Trophoblast cell (in vitro differentiated cells and primary cell): ENCODE data around the gene MPIG6B.

Source experiments
- DNase-seq, 2 donors: peaks; one replicate each; pipeline ENCODE4 v3.0.0-alpha.2; 2016
- H2AFZ ChIP-seq: 2 replicates; pipeline ENCODE4 v1.6.1; 2013; ENCODE audit warnings: low read length, moderate library complexity, mild to moderate bottlenecking; ENCODE audit not compliant: insufficient read depth, poor library complexity
- H2AK5ac ChIP-seq: 2 replicates; pipeline ENCODE4 v1.6.1; 2013; ENCODE audit warnings: mild to moderate bottlenecking, low read length
- H2BK120ac ChIP-seq: 2 replicates; pipeline ENCODE4 v1.6.1; 2013; ENCODE audit warnings: low read length, mild to moderate bottlenecking, moderate library complexity; ENCODE audit not compliant: insufficient read depth, poor library complexity
- H2BK12ac ChIP-seq: 2 replicates; pipeline ENCODE4 v1.6.1; 2013; ENCODE audit warnings: mild to moderate bottlenecking, low read length, moderate library complexity
- H2BK5ac ChIP-seq: 2 replicates; pipeline ENCODE4 v1.6.1; 2013; ENCODE audit warnings: low read length, low read depth, moderate library complexity, mild to moderate bottlenecking; ENCODE audit not compliant: poor library complexity
- H3K14ac ChIP-seq: 2 replicates; pipeline ENCODE4 v1.6.1; 2013; ENCODE audit warnings: mild to moderate bottlenecking, low read length
- H3K18ac ChIP-seq: 2 replicates; pipeline ENCODE4 v1.6.1; 2013; ENCODE audit warnings: mild to moderate bottlenecking, low read length
- H3K23ac ChIP-seq: 2 replicates; pipeline ENCODE4 v1.6.1; 2013; ENCODE audit warnings: low read length
- H3K27ac ChIP-seq: 2 replicates; pipeline ENCODE4 v1.5.1; 2013; ENCODE audit warnings: low read depth, mild to moderate bottlenecking, inconsistent platforms, low read length, moderate library complexity
- H3K27me3 ChIP-seq: 2 replicates; pipeline ENCODE4 v1.6.1; 2013; ENCODE audit warnings: inconsistent platforms, mild to moderate bottlenecking, low read length, moderate library complexity; ENCODE audit not compliant: insufficient read depth
- H3K36me3 ChIP-seq, 2 experiments: 1 replicate in 1 of 2; 2 replicates in 1 of 2; pipeline ENCODE4 v1.6.1; 2013; ENCODE audit warnings: low read length in 2 of 2, mild to moderate bottlenecking in 2 of 2, moderate library complexity in 1 of 2; ENCODE audit not compliant: insufficient read depth in 2 of 2, control insufficient read depth in 1 of 2
- H3K4ac ChIP-seq: 2 replicates; pipeline ENCODE4 v1.6.1; 2013; ENCODE audit warnings: low read depth, mild to moderate bottlenecking, low read length, moderate library complexity
- H3K4me1 ChIP-seq, 2 experiments: 1 replicate in 1 of 2; 2 replicates in 1 of 2; pipeline ENCODE4 v1.6.1; 2013; ENCODE audit warnings: low read length in 2 of 2, mild to moderate bottlenecking in 2 of 2, moderate library complexity in 1 of 2; ENCODE audit not compliant: insufficient read depth in 2 of 2, control insufficient read depth in 1 of 2
- H3K4me2 ChIP-seq: 2 replicates; pipeline ENCODE4 v1.6.1; 2013; ENCODE audit warnings: inconsistent platforms, mild to moderate bottlenecking, low read length, moderate library complexity
- H3K4me3 ChIP-seq: 2 replicates; pipeline ENCODE4 v1.5.1; 2013; ENCODE audit warnings: mild to moderate bottlenecking, low read depth, low read length, inconsistent platforms
- H3K79me1 ChIP-seq: one replicate; pipeline ENCODE4 v1.6.1; 2013; ENCODE audit warnings: low read length
- H3K79me2 ChIP-seq: 2 replicates; pipeline ENCODE4 v1.6.1; 2013; ENCODE audit warnings: low read length, mild to moderate bottlenecking; ENCODE audit not compliant: control insufficient read depth, insufficient read depth, poor library complexity
- H3K9ac ChIP-seq: 2 replicates; pipeline ENCODE4 v1.6.1; 2013; ENCODE audit warnings: mild to moderate bottlenecking, low read length
- H3K9me3 ChIP-seq: 2 replicates; pipeline ENCODE4 v1.6.1; 2013; ENCODE audit warnings: low read depth, mild to moderate bottlenecking, control low read depth, inconsistent platforms, low read length; ENCODE audit not compliant: insufficient read depth
- H4K12ac ChIP-seq: 2 replicates; pipeline ENCODE4 v1.6.1; 2013; ENCODE audit warnings: low read depth, mild to moderate bottlenecking, low read length, moderate library complexity
- H4K8ac ChIP-seq: 2 replicates; pipeline ENCODE4 v1.6.1; 2013; ENCODE audit warnings: low read depth, mild to moderate bottlenecking, low read length, moderate library complexity
- H4K91ac ChIP-seq: one replicate; pipeline ENCODE4 v1.6.1; 2013; ENCODE audit warnings: low read depth, mild to moderate bottlenecking, low read length, moderate library complexity
- WGBS: extraction: QIAGEN DNeasy Blood & Tissue Kit; methylation state at CpG from one replicate; pipeline ENCODE4 v1.1.7; 2013; ENCODE audit warnings: missing lambda C conversion rate; ENCODE audit not compliant: insufficient read length, insufficient coverage; ENCODE audit errors: extremely low coverage; 5-methylcytosine and 5-hydroxymethylcytosine counted together

MPIG6B gene

GRCh38 chr6:31720196-31720770 lies 2.9 kb upstream of the MPIG6B start:
- peak overlapping the region; percentile 3 for H3K27ac ChIP-seq
- H3K4me2 ChIP-seq: no peak overlapping the region
- no peak overlapping the region for H2BK5ac ChIP-seq
- H3K36me3 ChIP-seq: peaks cover 0 to 2% of the 10 kb centered on the region in 2 experiments
- H3K79me2 ChIP-seq: no peaks in the 10 kb centered on the region
- H2AK5ac ChIP-seq: no peak overlapping the region
- no peak overlapping the region for H3K9ac ChIP-seq
- H3K79me1 ChIP-seq: peaks cover 3% of the 10 kb centered on the region
- no CpG with 5 or more reads among the region's 5 CpGs for WGBS
- H2BK12ac ChIP-seq: no peak overlapping the region
- no peaks in the 10 kb centered on the region for H3K27me3 ChIP-seq
- DNase-seq: peak; percentile 95 to 97
- H2BK120ac ChIP-seq: no peak overlapping the region
- H4K8ac ChIP-seq: no peak overlapping the region
- no peak overlapping the region for H3K14ac ChIP-seq
- H3K9me3 ChIP-seq: no peaks in the 10 kb centered on the region
- no peak overlapping the region for H2AFZ ChIP-seq
- H3K4me3 ChIP-seq: no peak overlapping the region
- H4K91ac ChIP-seq: peak overlapping the region; percentile 3
- peaks cover 17 to 23% of the 10 kb centered on the region in 2 experiments for H3K4me1 ChIP-seq
- no peak overlapping the region for H3K18ac ChIP-seq
- no peak overlapping the region for H3K23ac ChIP-seq
- H3K4ac ChIP-seq: no peak overlapping the region
- H4K12ac ChIP-seq: no peak overlapping the region

GRCh38 chr6:31721351-31722020 lies 1.7 kb upstream of the MPIG6B start, which contains the start of gene LY6G6C:
LY6G6C (minus strand) TSS chr6:31721746; CDS start chr6:31721679, 67 bp downstream.
- Histone ChIP-seq H2BK12ac (no peak within 1 kb of the TSS), H3K79me1 (peaks cover 3% of the 10 kb centered on the region), H3K23ac (no peak within 1 kb of the TSS), H3K27ac (no peak within 1 kb of the TSS), H4K8ac (no peak within 1 kb of the TSS), H3K4me3 (no peak within 1 kb of the TSS), H3K4ac (no peak within 1 kb of the TSS), H2AFZ (no peak within 1 kb of the TSS), H3K9me3 (no peaks in the 10 kb centered on the region), H3K4me1 (peaks cover 17 to 23% of the 10 kb centered on the region in 2 experiments), H4K12ac (no peak within 1 kb of the TSS), H3K14ac (no peak within 1 kb of the TSS), H2BK120ac (no peak within 1 kb of the TSS), H4K91ac (peak within 1 kb of the TSS; percentile 16), H2AK5ac (no peak within 1 kb of the TSS), H3K18ac (no peak within 1 kb of the TSS), H3K79me2 (no peaks in the 10 kb centered on the region), H3K9ac (no peak within 1 kb of the TSS), H3K4me2 (no peak within 1 kb of the TSS), H2BK5ac (no peak within 1 kb of the TSS), H3K27me3 (no peaks in the 10 kb centered on the region), H3K36me3 (peaks cover 2 to 11% of the 10 kb centered on the region in 2 experiments)
- WGBS: no CpG with 5 or more reads among the region's 4 CpGs
- no peak for DNase-seq

DNA sequence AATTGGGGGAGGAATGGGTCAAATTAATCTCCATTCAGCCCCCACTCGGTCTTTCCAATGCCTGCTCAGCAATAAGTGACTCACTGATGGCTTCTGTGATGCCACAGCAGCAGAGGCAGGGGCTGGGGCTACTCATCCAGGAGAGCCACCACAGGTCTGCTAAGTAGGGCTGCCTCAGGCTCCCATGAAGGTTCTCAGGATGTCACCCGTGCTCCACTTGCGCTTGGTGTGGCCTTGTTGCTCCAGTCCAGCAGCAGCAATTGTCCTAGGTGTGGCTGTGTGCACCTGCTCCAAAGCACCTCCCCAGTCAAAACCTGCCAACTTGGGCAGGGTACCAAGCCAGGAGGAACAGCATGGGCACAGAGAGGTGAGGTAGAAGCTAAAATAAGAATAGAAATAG lies 1.0 kb upstream of the MPIG6B start:
- no peak overlapping the region for H3K18ac ChIP-seq
- no peak overlapping the region for H2BK120ac ChIP-seq
- H3K4ac ChIP-seq: no peak overlapping the region
- no peak overlapping the region for H4K91ac ChIP-seq
- no peak overlapping the region for H3K9ac ChIP-seq
- H3K4me1 ChIP-seq: peaks cover 17 to 23% of the 10 kb centered on the region in 2 experiments
- no peaks in the 10 kb centered on the region for H3K27me3 ChIP-seq
- no peak overlapping the region for H3K4me3 ChIP-seq
- H3K14ac ChIP-seq: no peak overlapping the region
- H2AFZ ChIP-seq: no peak overlapping the region
- no peak overlapping the region for H3K27ac ChIP-seq
- no peaks in the 10 kb centered on the region for H3K79me2 ChIP-seq
- no peak overlapping the region for H3K23ac ChIP-seq
- DNase-seq: no peak
- no CpG with 5 or more reads among the region's 3 CpGs for WGBS
- H2BK12ac ChIP-seq: no peak overlapping the region
- peaks cover 4 to 16% of the 10 kb centered on the region in 2 experiments for H3K36me3 ChIP-seq
- H2BK5ac ChIP-seq: no peak overlapping the region
- H4K8ac ChIP-seq: no peak overlapping the region
- H3K9me3 ChIP-seq: no peaks in the 10 kb centered on the region
- no peak overlapping the region for H2AK5ac ChIP-seq
- H3K79me1 ChIP-seq: peaks cover 3% of the 10 kb centered on the region
- H3K4me2 ChIP-seq: no peak overlapping the region
- H4K12ac ChIP-seq: no peak overlapping the region

DNA sequence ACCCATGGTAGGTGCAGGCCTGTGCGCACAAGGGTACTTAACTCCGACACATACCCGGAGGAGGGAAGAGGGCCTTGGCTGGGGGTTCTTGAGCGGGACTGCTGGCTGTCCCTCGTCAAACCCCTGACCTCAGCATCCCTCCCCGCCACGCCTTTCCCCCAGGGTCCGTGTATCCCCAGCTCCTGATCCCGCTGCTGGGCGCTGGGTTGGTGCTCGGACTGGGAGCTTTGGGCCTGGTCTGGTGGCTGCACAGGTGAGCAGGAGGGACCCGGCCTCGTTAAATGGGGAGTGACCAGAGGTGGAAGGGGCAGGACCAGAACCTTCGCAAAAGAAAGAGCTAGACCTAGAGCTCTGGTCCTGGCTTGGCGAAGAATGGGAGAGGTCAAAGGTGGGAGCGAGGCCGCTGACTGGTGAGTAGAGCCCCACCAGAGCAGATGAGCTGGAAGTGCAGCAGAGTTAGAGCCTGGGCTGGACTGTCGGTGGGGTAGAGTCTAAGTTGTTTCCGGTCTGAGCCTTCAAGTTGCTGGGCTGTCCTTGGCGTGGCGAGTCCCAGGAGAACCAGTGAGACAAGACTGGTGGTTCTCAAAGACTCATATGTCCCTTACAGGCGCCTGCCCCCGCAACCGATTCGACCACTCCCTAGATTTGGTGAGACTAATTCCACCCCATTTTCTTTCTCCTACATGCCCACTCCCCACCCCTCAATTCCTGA lies 963 bp downstream of the MPIG6B start:
- peaks cover 7 to 12% of the 10 kb centered on the region in 2 experiments for H3K4me1 ChIP-seq
- no peak overlapping the region for H3K4me2 ChIP-seq
- no peaks in the 10 kb centered on the region for H3K27me3 ChIP-seq
- no peak overlapping the region for H2AFZ ChIP-seq
- H4K8ac ChIP-seq: no peak overlapping the region
- no peak overlapping the region for H3K27ac ChIP-seq
- DNase-seq: no peak
- no peak overlapping the region for H3K18ac ChIP-seq
- H2BK12ac ChIP-seq: no peak overlapping the region
- H2AK5ac ChIP-seq: no peak overlapping the region
- H3K79me1 ChIP-seq: no peaks in the 10 kb centered on the region
- H3K23ac ChIP-seq: no peak overlapping the region
- H3K4me3 ChIP-seq: no peak overlapping the region
- no peak overlapping the region for H3K4ac ChIP-seq
- no peaks in the 10 kb centered on the region for H3K9me3 ChIP-seq
- no peak overlapping the region for H3K14ac ChIP-seq
- peaks cover 3% of the 10 kb centered on the region for H3K79me2 ChIP-seq
- no peak overlapping the region for H4K91ac ChIP-seq
- peaks cover 19 to 33% of the 10 kb centered on the region in 2 experiments for H3K36me3 ChIP-seq
- WGBS: no CpG with 5 or more reads among the region's 25 CpGs
- H2BK5ac ChIP-seq: no peak overlapping the region
- H4K12ac ChIP-seq: no peak overlapping the region
- no peak overlapping the region for H3K9ac ChIP-seq
- H2BK120ac ChIP-seq: no peak overlapping the region
